HG02759 (cell line): Measurements from ENCODE around the gene PRIM2.
"Not testable (repeated sequence)": the region's sequence is repeated elsewhere in the genome, so short reads cannot be mapped to it uniquely, and the experiment has no call there.

Experiments used
- ATAC-seq: cut with Tn5 transposase; IDR thresholded peaks from one replicate; pipeline ENCODE4 v1.9.1; 2021; ENCODE audit warnings: mild to moderate bottlenecking, moderate library complexity; ENCODE audit not compliant: unreplicated experiment

Gene PRIM2

DNA sequence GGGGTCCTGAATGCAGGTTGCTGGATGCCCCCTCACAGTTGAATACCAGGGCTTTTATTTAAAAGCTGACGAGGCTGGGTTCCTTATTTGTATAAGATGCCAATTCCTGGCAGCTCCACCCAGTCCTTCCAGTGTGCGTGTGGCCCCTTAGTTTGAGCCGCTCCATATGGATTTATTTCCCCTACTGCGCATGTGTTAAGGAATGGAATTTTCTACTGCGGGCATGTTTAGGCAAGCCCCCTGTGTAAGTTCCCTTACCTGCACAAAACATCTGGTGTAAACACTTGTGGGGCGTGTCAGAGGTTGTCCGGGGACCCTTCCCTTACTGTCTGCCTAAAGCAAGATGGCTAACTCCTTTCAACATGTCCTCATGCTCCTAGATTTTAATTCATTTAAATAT is 174.4 kb downstream of the PRIM2 start:
- not testable (repeated sequence) for ATAC-seq

- not testable (repeated sequence) for ATAC-seq
Observed at GRCh38 chr6:57496251-57496650, 178.8 kb downstream of the PRIM2 start.

GRCh38 chr6:57500368-57501021 is 183.1 kb downstream of the PRIM2 start:
- ATAC-seq, result not testable (repeated sequence)

DNA sequence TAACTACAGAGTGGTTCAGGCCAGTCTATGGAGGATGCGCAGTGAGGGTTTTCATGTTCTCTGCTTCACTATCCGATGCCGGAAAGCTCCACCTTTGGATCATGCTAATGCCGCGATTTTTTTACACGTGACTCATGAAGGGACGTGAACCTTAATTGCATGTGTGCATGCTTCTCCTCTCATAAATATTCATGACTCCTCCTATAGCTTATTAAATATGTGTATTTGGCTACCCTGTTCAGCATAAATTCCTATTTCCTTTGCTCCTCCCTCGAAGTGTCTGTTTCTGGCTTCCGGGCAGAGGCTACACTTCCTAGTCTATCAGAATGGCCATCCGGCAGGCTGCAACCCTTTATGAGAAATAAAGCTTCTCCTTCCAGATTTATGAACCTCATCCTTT is 185.0 kb downstream of the PRIM2 start:
- ATAC-seq, result not testable (repeated sequence)

DNA sequence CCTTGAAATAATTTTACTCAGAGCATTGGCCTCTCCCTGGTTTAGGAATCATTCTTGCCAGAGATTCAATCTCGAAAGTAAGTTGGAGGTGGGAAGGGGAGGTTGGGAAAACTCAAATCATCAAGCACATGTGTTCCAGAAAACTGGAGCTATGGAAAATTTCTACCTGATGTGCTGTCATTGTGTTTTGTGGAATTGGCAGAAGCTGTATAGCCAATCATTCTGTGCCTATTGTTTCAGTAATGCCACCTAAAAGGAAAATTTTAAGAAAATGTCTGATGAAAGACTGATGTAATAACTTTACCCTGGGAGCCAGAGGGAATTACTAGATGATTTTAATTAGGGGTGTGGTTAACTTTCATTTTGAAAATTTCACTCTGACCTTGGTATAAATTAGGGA is 187.8 kb downstream of the PRIM2 start:
- ATAC-seq, result not testable (repeated sequence)

- not testable (repeated sequence) for ATAC-seq
Observed at GRCh38 chr6:57510390-57510789, 193.0 kb downstream of the PRIM2 start.

DNA sequence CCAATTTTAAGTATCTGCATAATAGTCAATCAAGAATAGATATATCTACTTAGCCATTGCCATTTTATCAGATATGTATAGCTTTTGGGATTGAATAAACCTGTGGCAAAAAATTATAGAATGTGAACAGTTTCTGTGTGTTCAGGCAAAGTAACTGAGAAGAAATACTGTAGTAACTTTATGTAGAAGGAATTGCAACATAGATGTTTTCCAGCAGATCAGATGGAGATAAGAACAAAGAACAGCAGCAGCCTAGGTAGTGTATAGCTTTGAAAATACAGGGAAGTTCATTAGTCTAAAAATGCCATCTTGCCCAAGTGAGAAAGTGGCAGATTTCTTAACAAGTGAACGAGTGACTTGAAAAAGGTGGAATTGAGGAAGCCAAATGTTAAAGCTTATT is 197.7 kb downstream of the PRIM2 start:
- ATAC-seq, result not testable (repeated sequence)

GRCh38 chr6:57515845-57516244 is 198.4 kb downstream of the PRIM2 start:
- not testable (repeated sequence) for ATAC-seq

DNA sequence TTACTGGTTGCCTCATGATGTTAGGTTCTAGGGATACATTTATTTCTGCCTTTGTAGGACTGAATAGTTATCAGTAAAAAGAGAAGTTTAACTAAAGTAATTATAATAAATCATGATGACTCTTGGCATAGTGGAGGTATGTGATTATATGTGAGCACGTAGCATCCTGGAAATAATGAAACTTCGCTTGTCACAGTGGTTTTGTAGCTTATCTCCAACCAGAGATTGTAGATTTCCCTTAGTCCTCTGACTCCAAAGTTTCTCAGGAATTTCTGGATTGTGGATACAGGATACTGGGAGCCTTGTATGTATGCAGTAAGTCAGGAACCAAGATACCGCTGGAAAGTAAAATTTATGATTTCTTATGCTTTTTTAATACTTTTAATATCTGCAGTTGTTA is 199.3 kb downstream of the PRIM2 start:
- not testable (repeated sequence) for ATAC-seq

- not testable (repeated sequence) for ATAC-seq
Observed at GRCh38 chr6:57519198-57519597, 201.8 kb downstream of the PRIM2 start.

DNA sequence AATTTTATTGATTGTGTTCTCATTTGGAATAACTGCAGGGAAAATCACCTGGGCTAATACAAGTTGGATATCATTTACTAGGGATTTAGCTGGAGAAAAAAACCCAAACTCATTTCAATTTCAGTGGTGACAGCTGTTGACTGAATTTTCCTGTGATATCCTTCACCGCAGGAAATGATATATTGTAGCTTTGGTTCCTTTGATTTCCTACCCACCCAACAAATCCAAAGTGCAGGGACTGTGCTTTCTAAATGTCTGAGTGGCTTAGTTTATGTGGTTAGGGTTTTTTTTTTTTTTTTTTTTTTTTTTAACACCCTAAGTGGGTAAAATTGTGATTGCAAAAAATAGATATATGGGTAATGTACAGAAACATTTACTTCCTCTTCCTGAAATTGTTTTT is 203.7 kb downstream of the PRIM2 start:
- ATAC-seq, result not testable (repeated sequence)

DNA sequence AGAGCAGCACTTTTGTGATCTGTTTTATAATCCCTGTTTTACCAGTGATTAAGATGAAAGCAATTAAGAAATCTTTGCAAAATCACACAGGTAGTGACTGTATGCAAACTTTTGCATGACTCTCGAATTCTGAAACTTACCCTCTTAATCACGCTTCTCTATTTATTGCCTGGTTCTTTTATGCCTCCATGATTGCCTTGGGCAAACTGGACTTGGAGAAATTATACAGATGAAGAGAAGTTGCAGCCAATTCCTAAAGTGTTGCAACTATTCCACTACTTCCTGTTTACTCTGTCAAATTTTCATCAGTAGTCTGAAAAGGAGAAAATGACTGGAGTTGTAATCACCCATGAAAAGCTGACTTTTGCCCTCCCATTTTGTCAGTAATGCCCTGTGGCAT is 205.8 kb downstream of the PRIM2 start:
- not testable (repeated sequence) for ATAC-seq

DNA sequence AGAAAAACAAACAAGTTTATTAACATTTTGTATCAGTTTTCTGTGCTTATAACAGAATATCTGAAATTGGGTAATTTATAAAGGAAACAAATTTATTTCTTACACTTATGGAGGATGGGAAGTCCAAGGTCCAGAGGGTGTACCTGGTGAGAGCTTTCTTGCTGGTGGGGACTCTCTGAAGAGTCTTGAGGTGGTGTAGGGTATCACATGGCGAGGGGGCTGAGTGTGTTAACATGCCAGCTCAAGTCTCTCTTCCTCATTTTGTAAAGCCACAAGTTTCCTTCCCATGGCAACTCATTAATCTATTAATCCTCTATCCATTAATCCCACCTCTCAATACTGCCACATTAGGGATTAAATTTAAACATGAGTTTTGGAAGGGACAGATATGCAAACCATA is 212.3 kb downstream of the PRIM2 start:
- not testable (repeated sequence) for ATAC-seq

DNA sequence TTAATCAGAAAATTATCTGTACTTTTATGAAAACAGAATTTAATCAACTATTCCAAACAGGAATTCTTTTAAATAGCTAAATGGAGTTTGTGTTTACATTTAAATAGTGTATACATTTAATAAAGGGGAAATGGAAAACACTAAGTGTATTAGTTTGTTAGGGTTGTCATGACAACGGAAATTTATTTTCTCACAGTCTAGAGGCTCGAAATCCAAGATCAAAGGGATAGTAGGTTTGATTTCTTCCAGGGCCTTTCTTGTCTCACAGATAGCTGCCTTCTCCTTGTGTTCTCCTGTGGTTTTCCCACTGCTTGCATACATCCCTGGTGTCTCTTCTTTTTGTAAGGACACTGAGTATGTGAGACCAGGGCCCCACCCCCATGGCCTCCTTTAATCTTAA is 215.2 kb downstream of the PRIM2 start:
- not testable (repeated sequence) for ATAC-seq

GRCh38 chr6:57535121-57535520 is 217.7 kb downstream of the PRIM2 start:
- ATAC-seq, result not testable (repeated sequence)

GRCh38 chr6:57535994-57536393 is 218.6 kb downstream of the PRIM2 start:
- peak; percentile 78 for ATAC-seq

DNA sequence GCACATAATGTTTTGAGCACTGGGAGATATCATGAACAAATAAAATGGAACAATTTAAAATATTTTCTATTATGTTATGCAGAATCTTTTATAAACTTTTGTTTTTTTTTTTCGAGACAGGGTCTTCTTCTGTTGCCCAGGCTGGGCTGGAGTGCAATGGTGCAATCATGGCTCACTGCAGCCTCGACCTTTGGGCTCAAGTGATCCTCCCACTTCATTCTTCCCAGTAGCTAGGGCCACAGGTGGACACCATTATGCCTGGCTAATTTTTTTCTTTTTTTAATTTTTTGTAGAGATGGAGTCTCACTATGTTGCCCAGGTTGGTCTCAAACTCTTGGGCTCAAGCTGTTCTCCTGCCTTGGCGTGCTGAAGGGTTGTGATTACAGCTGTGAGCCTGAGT is 220.5 kb downstream of the PRIM2 start:
- ATAC-seq, result not testable (repeated sequence)

DNA sequence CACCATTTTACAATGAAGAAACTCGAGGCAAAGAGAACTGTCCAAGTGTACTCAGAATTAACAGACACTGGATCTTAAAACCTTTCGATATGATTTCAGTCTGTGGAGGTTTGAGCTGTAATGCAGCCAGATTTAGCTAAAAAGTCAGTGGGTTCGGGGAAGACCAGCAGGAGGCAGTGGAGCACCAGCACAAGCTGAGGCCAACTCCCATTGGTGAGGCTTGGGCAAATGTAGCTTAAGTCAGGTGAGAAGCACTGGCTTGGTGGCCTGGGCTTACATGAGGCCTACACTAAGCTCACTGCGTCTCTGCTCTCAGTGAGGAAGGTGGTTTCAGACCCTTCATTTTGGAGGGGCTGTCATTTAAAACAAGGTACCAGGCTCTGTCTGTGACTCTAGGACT is 234.5 kb downstream of the PRIM2 start:
- ATAC-seq, result not testable (repeated sequence)

DNA sequence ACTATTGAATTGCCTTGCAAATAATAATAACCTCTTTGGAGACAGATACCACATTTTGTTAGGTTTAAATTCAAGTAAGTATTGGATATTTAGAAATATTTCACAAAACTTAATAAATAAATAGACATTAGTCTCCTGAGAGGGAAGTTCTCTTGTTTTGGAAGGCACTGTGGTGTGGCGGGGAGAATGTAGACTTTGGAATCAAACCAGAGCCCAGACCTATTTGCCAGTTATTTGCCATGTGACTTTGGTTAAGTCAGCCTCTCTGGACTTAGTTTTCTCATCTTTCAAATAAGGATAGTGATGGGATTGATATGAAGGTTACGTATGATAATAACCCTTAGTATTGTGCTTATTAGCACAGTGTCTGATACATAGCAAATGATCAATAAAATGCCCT is 240.4 kb downstream of the PRIM2 start:
- not testable (repeated sequence) for ATAC-seq

- ATAC-seq, result not testable (repeated sequence)
Observed at GRCh38 chr6:57559170-57559569, 241.7 kb downstream of the PRIM2 start.

- not testable (repeated sequence) for ATAC-seq
Observed at GRCh38 chr6:57562233-57562632, 244.8 kb downstream of the PRIM2 start.

DNA sequence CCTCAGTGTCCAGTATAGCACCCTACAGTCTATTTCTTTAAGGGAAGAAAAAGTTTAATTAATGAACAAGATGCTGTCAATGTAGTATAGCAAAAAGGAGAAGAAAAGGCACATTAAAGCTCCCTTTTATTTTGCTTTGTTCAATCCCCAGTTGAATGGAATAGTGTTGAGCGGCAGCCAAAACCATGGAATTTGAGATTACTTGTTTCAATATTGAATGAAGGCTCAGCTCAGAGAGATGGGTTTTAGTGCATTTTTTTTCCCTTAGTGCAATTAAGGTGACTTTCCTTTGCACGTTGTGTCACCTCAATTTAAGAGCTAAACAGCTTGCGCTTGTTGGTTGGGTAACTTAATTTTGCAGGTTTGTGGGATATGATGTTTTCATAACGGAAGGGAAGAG is 254.7 kb downstream of the PRIM2 start:
- ATAC-seq, result not testable (repeated sequence)

GRCh38 chr6:57572844-57573243 is 255.4 kb downstream of the PRIM2 start:
- ATAC-seq, result not testable (repeated sequence)
